ENCODE data around the gene SH3BP4.

Gene SH3BP4

DNA sequence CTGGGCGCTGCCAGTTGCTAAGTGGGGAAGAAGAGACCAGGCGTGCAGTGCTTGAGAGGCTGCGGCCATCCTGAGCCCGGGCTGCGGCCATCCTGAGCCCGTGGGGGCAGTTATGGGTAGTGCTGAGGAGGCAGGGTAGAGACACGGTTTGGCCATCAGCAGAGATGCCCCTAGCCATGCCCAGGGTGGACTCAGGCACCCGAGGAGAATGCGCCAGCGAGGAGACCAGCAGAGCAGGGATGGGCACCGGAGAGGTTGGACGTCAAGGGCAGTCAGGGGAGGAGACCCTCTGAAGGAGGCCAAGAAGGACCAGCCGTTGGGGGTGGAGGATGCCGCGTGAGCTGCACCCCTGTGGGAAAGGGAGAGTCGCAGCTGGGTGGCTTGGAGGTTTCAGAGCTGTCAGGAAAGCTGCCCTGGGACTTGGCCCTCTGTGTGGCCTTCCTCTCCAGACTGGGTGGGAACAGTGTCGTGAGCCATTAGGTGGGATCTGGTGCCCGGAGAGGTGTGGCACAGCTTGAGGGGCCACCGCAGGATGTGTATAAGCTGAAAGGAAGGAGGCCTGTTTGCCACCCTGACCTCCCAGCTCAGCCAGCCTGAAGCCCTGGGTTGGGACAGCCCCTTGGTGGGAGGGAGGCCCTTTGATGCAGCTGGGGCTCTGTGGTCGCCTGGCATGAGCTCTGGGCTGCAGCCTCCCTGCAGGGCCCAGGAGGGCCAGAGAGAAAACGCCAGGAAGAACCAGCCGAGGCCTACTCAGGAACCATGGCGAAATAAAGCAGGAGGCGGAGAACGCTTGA, 56.0 kb downstream of the SH3BP4 start:
- TF ChIP-seq CTCF (conservative IDR thresholded peaks at IDR 0.05; ENCODE audit: low read depth, low read length), result no peak
- H3K4me3 ChIP-seq (ENCODE audit: low read length), result no peak overlapping the region
- no peak for DNase-seq (ENCODE audit: low read depth)

GRCh38 chr2:235008584-235009044, 56.8 kb downstream of the SH3BP4 start:
- DNase-seq (ENCODE audit: low read depth), result no peak
- H3K4me3 ChIP-seq (ENCODE audit: low read length), result no peak overlapping the region
- no peak for TF ChIP-seq CTCF (conservative IDR thresholded peaks at IDR 0.05; ENCODE audit: low read depth, low read length)

DNA sequence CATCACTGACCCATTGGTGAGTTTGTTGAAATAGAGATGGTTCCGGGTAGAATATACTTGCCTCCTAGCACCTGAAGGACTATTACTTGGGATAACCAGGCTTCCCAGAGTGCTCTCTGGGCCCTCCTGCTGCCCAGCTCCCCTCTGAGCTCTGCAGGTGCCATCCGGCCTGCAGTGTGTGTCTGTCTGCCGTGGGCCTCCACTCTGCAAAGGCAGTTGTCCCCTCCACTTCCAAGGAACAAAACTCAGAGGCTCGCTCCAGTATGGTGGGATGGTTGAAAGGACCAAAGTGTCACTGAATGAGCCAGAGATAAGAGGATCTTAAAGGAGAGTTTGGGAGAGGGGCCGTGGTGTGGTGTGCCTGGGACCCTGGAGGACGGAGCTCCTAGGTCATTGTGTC, 57.3 kb downstream of the SH3BP4 start:
- no peak for DNase-seq (ENCODE audit: low read depth)
- no peak overlapping the region for H3K4me3 ChIP-seq (ENCODE audit: low read length)
- no peak for TF ChIP-seq CTCF (conservative IDR thresholded peaks at IDR 0.05; ENCODE audit: low read depth, low read length)

GRCh38 chr2:235010117-235010714, 58.4 kb downstream of the SH3BP4 start:
- H3K4me3 ChIP-seq (ENCODE audit: low read length), result no peak overlapping the region
- TF ChIP-seq CTCF (conservative IDR thresholded peaks at IDR 0.05; ENCODE audit: low read depth, low read length), result no peak
- no peak for DNase-seq (ENCODE audit: low read depth)

DNA sequence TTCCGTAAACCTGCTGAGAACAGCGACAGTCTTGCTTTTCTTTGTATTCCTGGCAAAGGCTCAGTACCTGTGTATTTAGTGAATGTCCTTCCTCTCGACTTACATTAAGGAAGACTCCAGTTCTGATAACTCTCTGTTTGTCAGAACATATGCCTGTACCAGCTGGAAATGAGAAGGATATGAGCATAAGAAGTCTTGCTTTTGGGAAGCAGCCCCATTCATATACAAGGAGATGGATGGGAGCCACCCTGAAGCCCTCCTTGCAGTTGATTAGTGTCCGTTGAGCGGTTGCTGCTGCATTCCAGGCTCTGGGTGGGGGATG, 59.8 kb downstream of the SH3BP4 start:
- no peak for DNase-seq (ENCODE audit: low read depth)
- no peak overlapping the region for H3K4me3 ChIP-seq (ENCODE audit: low read length)
- TF ChIP-seq CTCF (conservative IDR thresholded peaks at IDR 0.05; ENCODE audit: low read depth, low read length), result no peak

- DNase-seq (ENCODE audit: low read depth), result no peak
- no peak for TF ChIP-seq CTCF (conservative IDR thresholded peaks at IDR 0.05; ENCODE audit: low read depth, low read length)
- H3K4me3 ChIP-seq (ENCODE audit: low read length), result no peak overlapping the region
These were observed 60.3 kb downstream of the SH3BP4 start for GRCh38 chr2:235011929-235012631.

All from retinal pigment epithelial cell (primary cell).